Lower leg skin (tissue), 4 donors: Measurements from ENCODE around the gene IMMP2L. TPM values are rescaled to one million over a fixed set of nuclear protein-coding genes. Genes with fewer than 3 reads are reported as not detected.

Source experiments
- DNase-seq, 2 donors: peaks; one replicate each; pipeline ENCODE4 v3.0.0-alpha.2; 2019; ENCODE audit warnings: low spot score in 2 of 2
- H3K4me3 ChIP-seq: fragments of 200-600 bp; sonication (generic); 2 replicates; pipeline ENCODE4 v1.5.1; 2017; ENCODE audit warnings: mild to moderate bottlenecking, low read depth; ENCODE audit not compliant: poor library complexity, severe bottlenecking
- CTCF ChIP-seq, 3 donors: fragments of 450-650 bp; IDR thresholded peaks; one replicate each; pipeline ENCODE4 v1.5.1; 2016; ENCODE audit warnings: antibody characterized with exemption in 3 of 3, mild to moderate bottlenecking in 3 of 3, moderate library complexity in 2 of 3
- POLR2A ChIP-seq, 2 donors: fragments of 450-650 bp; IDR thresholded peaks; one replicate each; pipeline ENCODE4 v1.6.1; 2016 to 2017; ENCODE audit warnings: antibody characterized with exemption in 2 of 2, mild to moderate bottlenecking in 1 of 2, moderate library complexity in 1 of 2
- WGBS, 2 donors: methylation state at CpG; one replicate each; pipeline ENCODE4 v1.1.5; 2018; 5-methylcytosine and 5-hydroxymethylcytosine counted together
- intact Hi-C: fragments of 100-400 bp; cut with DNase I; formaldehyde crosslinking; loops from one replicate; pipeline ENCODE4 v1.15.0; 2023; ENCODE audit warnings: low total_unique reads
- total RNA-seq, 4 donors: library from RNA; depleted of rRNA; stranded (reverse); fragments of >200 nt; gene quantifications; one replicate each; pipeline ENCODE4 v1.1.0, GENCODE V29; 2016

The IMMP2L gene
- total RNA-seq, 4 donors from 2014 or later: 13.6 to 16.8 (median 16.4) TPM

GRCh38 chr7:111050875-111051416 lies 511.3 kb downstream of the IMMP2L start:
- no peak for DNase-seq
- no peak overlapping the region for H3K4me3 ChIP-seq
- intact Hi-C loops: no loop called here
- no peak for TF ChIP-seq CTCF (IDR thresholded peaks at IDR 0.05)
- WGBS, 2 donors: 80 to 84% methylated on average over 2 of the region's 2 CpGs

- 72 to 76% methylated on average over 7 of the region's 7 CpGs for WGBS, 2 donors
- intact Hi-C loops: no loop called here
- TF ChIP-seq CTCF (IDR thresholded peaks at IDR 0.05): no peak
- TF ChIP-seq POLR2A (IDR thresholded peaks at IDR 0.05): no peak
- DNase-seq: no peak
- no peak overlapping the region for H3K4me3 ChIP-seq
Observed at GRCh38 chr7:111049971-111050680, 512.2 kb downstream of the IMMP2L start.

DNA sequence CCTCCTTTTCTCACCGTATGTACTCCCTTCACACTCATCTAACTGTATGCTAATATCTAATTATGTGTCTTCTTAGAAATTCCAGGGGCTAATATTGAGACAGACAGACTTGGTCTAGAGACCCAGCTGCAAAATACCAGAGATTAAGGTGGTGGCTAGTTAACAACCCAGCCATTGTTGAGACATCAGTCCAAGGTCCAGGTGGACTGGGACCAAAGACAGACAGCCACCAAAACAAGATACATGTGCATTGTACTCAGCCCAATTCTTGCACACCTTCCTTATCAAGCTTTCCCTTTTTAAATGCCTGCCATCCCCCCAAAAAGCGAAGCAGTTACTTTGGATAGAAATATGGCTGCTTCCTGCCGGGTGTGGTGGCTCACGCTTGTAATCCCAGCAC lies 514.7 kb downstream of the IMMP2L start:
- TF ChIP-seq POLR2A (IDR thresholded peaks at IDR 0.05): no peak
- no peak for TF ChIP-seq CTCF (IDR thresholded peaks at IDR 0.05)
- no peak overlapping the region for H3K4me3 ChIP-seq
- WGBS, 2 donors: 96 to 97% methylated on average over 4 of the region's 4 CpGs
- intact Hi-C loops: no loop called here
- DNase-seq: no peak

DNA sequence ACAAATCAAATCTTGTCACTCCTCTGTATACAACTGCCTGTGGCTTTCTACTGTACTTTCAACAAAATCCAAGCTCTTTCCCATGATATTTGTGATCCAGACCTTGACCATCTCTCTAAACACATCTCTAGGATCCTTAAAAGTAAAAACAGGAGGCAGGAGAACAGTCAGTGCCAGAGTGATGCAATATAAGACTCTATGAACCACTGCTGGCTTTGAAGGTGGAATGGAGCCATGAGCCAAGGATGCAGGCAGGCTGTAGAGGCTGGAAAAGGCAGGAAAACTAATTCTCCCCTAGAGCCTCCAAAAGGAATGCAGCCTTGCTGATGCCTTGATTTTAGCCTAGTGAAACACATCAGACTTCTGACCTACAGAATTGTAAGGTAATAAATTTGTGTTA lies 516.8 kb downstream of the IMMP2L start:
- TF ChIP-seq CTCF (IDR thresholded peaks at IDR 0.05): no peak
- TF ChIP-seq POLR2A (IDR thresholded peaks at IDR 0.05): no peak
- no peak overlapping the region for H3K4me3 ChIP-seq
- intact Hi-C loops: no loop called here
- DNase-seq: no peak

- intact Hi-C loops: no loop called here
- TF ChIP-seq CTCF (IDR thresholded peaks at IDR 0.05) (no peak), POLR2A (IDR thresholded peaks at IDR 0.05) (no peak)
- no peak for DNase-seq
- H3K4me3 ChIP-seq: no peak overlapping the region
- 90 to 100% methylated on average over 1 of the region's 1 CpG for WGBS, 2 donors
Observed at GRCh38 chr7:111043561-111043960, 518.7 kb downstream of the IMMP2L start.

DNA sequence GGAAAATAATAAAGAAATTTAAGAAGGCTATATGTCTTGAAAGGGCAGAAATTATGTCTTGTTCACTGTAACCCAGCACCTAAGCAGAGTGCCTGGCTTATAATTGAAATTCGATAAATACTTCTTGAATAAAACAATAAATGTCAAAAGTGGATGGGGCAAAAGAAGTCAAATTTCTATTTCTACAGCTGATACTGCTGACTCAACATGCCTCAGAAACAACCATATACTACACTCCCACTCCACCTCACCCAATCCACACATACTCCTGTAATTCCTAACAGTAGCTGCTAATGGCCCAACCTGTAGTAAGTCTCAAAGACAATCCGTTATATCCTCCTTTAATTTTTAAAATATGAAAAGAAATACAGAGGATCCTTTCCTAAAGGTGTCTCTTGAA lies 519.5 kb downstream of the IMMP2L start:
- DNase-seq: no peak
- TF ChIP-seq CTCF (IDR thresholded peaks at IDR 0.05) (no peak), POLR2A (IDR thresholded peaks at IDR 0.05) (no peak)
- intact Hi-C loops: no loop called here
- no peak overlapping the region for H3K4me3 ChIP-seq
- WGBS, 2 donors: 89 to 91% methylated on average over 2 of the region's 2 CpGs
